ENCODE data around the gene CDH23. TPM values are rescaled to one million over a fixed set of nuclear protein-coding genes. Genes with fewer than 3 reads are reported as not detected.

Gene CDH23
- polyA plus RNA-seq, 2 of the 4 experiments (the other 2 are of a cell fraction): 1.1 to 2.3 TPM

- POLR2A ChIA-PET: no interaction called here
- no peak for FAIRE-seq
- ATAC-seq: no peak
- no peak overlapping the region for H3K4me2 ChIP-seq
- peaks cover 15% of the 10 kb centered on the region for H3K4me1 ChIP-seq
- DNase-seq (ENCODE audit: low read depth in 1 of 2, low spot score in 1 of 2): no peak
- 91% methylated on average over 4 of the region's 4 CpGs for WGBS (ENCODE audit: missing lambda C conversion rate)
- H3K4me3 ChIP-seq: no peak overlapping the region
- H3K9me3 ChIP-seq: no peaks in the 10 kb centered on the region
- TF ChIP-seq E2F6 (IDR thresholded peaks at IDR 0.05; ENCODE audit: borderline replicate concordance, low read depth) (no peak), CEBPB (IDR thresholded peaks at IDR 0.05) (no peak), RFX5 (IDR thresholded peaks at IDR 0.05) (no peak), FOSL2 (IDR thresholded peaks at IDR 0.05) (no peak), FOSL2 (CRISPR knock-in tag; IDR thresholded peaks at IDR 0.05) (no peak), PBX3 (IDR thresholded peaks at IDR 0.05) (no peak), JUNB (IDR thresholded peaks at IDR 0.05) (no peak), HMGXB4 (CRISPR knock-in tag; IDR thresholded peaks at IDR 0.05; ENCODE audit: borderline replicate concordance) (no peak)
- CTCF ChIA-PET: interaction anchor here (0.8 to 3.7 kb wide), 3 partner anchors 23 to 41 kb away, joined by 3 to 19 read pairs (median 5); partner anchors contain the start of gene VSIR
- no peak overlapping the region; a peak in 1 of 6 replicates for H3K27ac ChIP-seq
These were observed 352.7 kb downstream of the CDH23 start for GRCh38 chr10:71749396-71749795.

- no peak overlapping the region for H3K4me3 ChIP-seq
- peaks cover 15% of the 10 kb centered on the region for H3K4me1 ChIP-seq
- no peak overlapping the region for H3K27ac ChIP-seq
- 90% methylated on average over 14 of the region's 15 CpGs for WGBS (ENCODE audit: missing lambda C conversion rate)
- CTCF ChIA-PET: no interaction called here
- FAIRE-seq (no peak), ATAC-seq (no peak), DNase-seq (ENCODE audit: low read depth in 1 of 2, low spot score in 1 of 2) (no peak)
- H3K9me3 ChIP-seq: no peaks in the 10 kb centered on the region
- H3K4me2 ChIP-seq: no peak overlapping the region
- POLR2A ChIA-PET: no interaction called here
- no peak for TF ChIP-seq MAX (IDR thresholded peaks at IDR 0.05)
- TF ChIP-seq HOXB13 (CRISPR knock-in tag; IDR thresholded peaks at IDR 0.05; ENCODE audit: low read depth): no peak
These were observed 353.6 kb downstream of the CDH23 start for GRCh38 chr10:71750124-71750841.

GRCh38 chr10:71750986-71751385, 354.3 kb downstream of the CDH23 start:
- TF ChIP-seq RFX5 (IDR thresholded peaks at IDR 0.05) (no peak), NR3C1 (IDR thresholded peaks at IDR 0.05) (no peak), CHD2 (IDR thresholded peaks at IDR 0.05; ENCODE audit: low read length, partially characterized antibody) (no peak), HEYL (CRISPR knock-in tag; IDR thresholded peaks at IDR 0.05) (no peak), CHD4 (IDR thresholded peaks at IDR 0.05; ENCODE audit: borderline replicate concordance) (no peak), HOXA7 (CRISPR knock-in tag; IDR thresholded peaks at IDR 0.05) (no peak), BHLHE40 (IDR thresholded peaks at IDR 0.05; ENCODE audit: low read depth, low read length) (no peak), RCOR1 (IDR thresholded peaks at IDR 0.05; ENCODE audit: low read depth, low read length) (no peak), HMGXB4 (CRISPR knock-in tag; IDR thresholded peaks at IDR 0.05; ENCODE audit: borderline replicate concordance) (no peak), TP53 (CRISPR knock-in tag; IDR thresholded peaks at IDR 0.05) (no peak)
- ChIA-PET POLR2A (no interaction called here), CTCF (no interaction called here)
- Histone ChIP-seq H3K4me3 (no peak overlapping the region), H3K4me1 (peaks cover 15% of the 10 kb centered on the region), H3K4me2 (no peak overlapping the region), H3K9me3 (no peaks in the 10 kb centered on the region), H3K27ac (no peak overlapping the region)
- FAIRE-seq: no peak
- DNase-seq (ENCODE audit: low read depth in 1 of 2, low spot score in 1 of 2): no peak
- WGBS (ENCODE audit: missing lambda C conversion rate): 84% methylated on average over 3 of the region's 5 CpGs
- no peak for ATAC-seq

Data from A549 (cell line).